Measurements from ENCODE around the gene NHERF1.

NHERF1 gene

GRCh38 chr17:74748529-74749278 is at the start of gene NHERF1:
TSS of gene NHERF1 (plus strand) at chr17:74748628. CDS start at chr17:74748847, 219 bp downstream.
- peak in 1 of 2 donors; percentile 93 for DNase-seq

GRCh38 chr17:74699236-74699635 is 49.2 kb upstream of the NHERF1 start:
- no peak for DNase-seq

GRCh38 chr17:74702116-74702871 is 46.1 kb upstream of the NHERF1 start:
- DNase-seq, result peak; percentile 90 to 99

GRCh38 chr17:74703311-74703710 is 45.1 kb upstream of the NHERF1 start:
- DNase-seq, result peak; percentile 24 to 57

- DNase-seq, result no peak
Observed at GRCh38 chr17:74704544-74704943, 43.9 kb upstream of the NHERF1 start.

- DNase-seq, result no peak
Observed at GRCh38 chr17:74711058-74711824, 37.2 kb upstream of the NHERF1 start.

GRCh38 chr17:74712301-74712700 is 36.1 kb upstream of the NHERF1 start:
- DNase-seq, result no peak

- peak; percentile 85 to 90 for DNase-seq
Observed at GRCh38 chr17:74712756-74713155, 35.7 kb upstream of the NHERF1 start, which contains the start of gene CD300LF. TSS of gene CD300LF (minus strand) at chr17:74712923. CDS start at chr17:74712866, 57 bp downstream.

GRCh38 chr17:74713171-74713755 is 35.2 kb upstream of the NHERF1 start:
- DNase-seq, result peak; percentile 61 to 82

GRCh38 chr17:74715144-74715543 is 33.3 kb upstream of the NHERF1 start:
- no peak for DNase-seq

GRCh38 chr17:74720506-74720905 is 27.9 kb upstream of the NHERF1 start:
- no peak for DNase-seq

- DNase-seq, result no peak
Observed at GRCh38 chr17:74722782-74723181, 25.6 kb upstream of the NHERF1 start.

- no peak for DNase-seq
Observed at GRCh38 chr17:74723891-74724290, 24.5 kb upstream of the NHERF1 start.

- DNase-seq, result no peak
Observed at GRCh38 chr17:74725111-74725510, 23.3 kb upstream of the NHERF1 start.

GRCh38 chr17:74728033-74728701 is 20.3 kb upstream of the NHERF1 start:
- no peak for DNase-seq

- no peak for DNase-seq
Observed at GRCh38 chr17:74728702-74729075, 19.7 kb upstream of the NHERF1 start.

- DNase-seq, result no peak
Observed at GRCh38 chr17:74729368-74729767, 19.1 kb upstream of the NHERF1 start.

- no peak for DNase-seq
Observed at GRCh38 chr17:74729866-74730265, 18.6 kb upstream of the NHERF1 start.

- no peak for DNase-seq
Observed at GRCh38 chr17:74730491-74731346, 17.7 kb upstream of the NHERF1 start.

- no peak for DNase-seq
Observed at GRCh38 chr17:74731347-74731605, 17.2 kb upstream of the NHERF1 start.

GRCh38 chr17:74732042-74732867 is 16.2 kb upstream of the NHERF1 start:
- no peak for DNase-seq

Data from inflammatory macrophage treated with lipopolysaccharide for 1 hour (primary cell).